ENCODE results near the gene SEMA4B.
"Not testable (repeated sequence)": the region's sequence is repeated elsewhere in the genome, so short reads cannot be mapped to it uniquely, and the experiment has no call there.

SEMA4B gene

GRCh38 chr15:90160781-90161727, 40.1 kb upstream of the SEMA4B start:
- H3K9me2 ChIP-seq (replicated peaks; ENCODE audit: low read depth, low read length) = no peaks in the 10 kb centered on the region
- H4K20me1 ChIP-seq (ENCODE audit: insufficient read depth, low read length, poor library complexity, severe bottlenecking) = no peaks in the 10 kb centered on the region
- no peaks in the 10 kb centered on the region for H3K9me3 ChIP-seq (ENCODE audit: insufficient read depth, low read depth, low read length)
- H3K79me2 ChIP-seq (ENCODE audit: insufficient read depth, low read length) = no peaks in the 10 kb centered on the region
- H3K4me1 ChIP-seq (ENCODE audit: insufficient read depth, low read length, poor library complexity, severe bottlenecking) = peaks cover 5% of the 10 kb centered on the region
- H2AFZ ChIP-seq (ENCODE audit: low read length) = no peak overlapping the region
- no peaks in the 10 kb centered on the region for H3K36me3 ChIP-seq (ENCODE audit: insufficient read depth, low read length)
- no peaks in the 10 kb centered on the region for H3K27me3 ChIP-seq (ENCODE audit: insufficient read depth, low read length, poor library complexity, severe bottlenecking)
- H3K4me3 ChIP-seq (ENCODE audit: low read length, poor library complexity, severe bottlenecking) = no peak overlapping the region
- no peak for TF ChIP-seq EZH2phosphoT487 (IDR thresholded peaks at IDR 0.05; ENCODE audit: borderline replicate concordance)
- TF ChIP-seq, protein P1, sequence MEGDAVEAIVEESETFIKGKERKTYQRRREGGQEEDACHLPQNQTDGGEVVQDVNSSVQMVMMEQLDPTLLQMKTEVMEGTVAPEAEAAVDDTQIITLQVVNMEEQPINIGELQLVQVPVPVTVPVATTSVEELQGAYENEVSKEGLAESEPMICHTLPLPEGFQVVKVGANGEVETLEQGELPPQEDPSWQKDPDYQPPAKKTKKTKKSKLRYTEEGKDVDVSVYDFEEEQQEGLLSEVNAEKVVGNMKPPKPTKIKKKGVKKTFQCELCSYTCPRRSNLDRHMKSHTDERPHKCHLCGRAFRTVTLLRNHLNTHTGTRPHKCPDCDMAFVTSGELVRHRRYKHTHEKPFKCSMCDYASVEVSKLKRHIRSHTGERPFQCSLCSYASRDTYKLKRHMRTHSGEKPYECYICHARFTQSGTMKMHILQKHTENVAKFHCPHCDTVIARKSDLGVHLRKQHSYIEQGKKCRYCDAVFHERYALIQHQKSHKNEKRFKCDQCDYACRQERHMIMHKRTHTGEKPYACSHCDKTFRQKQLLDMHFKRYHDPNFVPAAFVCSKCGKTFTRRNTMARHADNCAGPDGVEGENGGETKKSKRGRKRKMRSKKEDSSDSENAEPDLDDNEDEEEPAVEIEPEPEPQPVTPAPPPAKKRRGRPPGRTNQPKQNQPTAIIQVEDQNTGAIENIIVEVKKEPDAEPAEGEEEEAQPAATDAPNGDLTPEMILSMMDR (conservative IDR thresholded peaks at IDR 0.05; ENCODE audit: low read length) = no peak
- H3F3A ChIP-seq (ENCODE audit: low read depth) = no peaks in the 10 kb centered on the region
- H3K4me2 ChIP-seq (ENCODE audit: low read depth, low read length, poor library complexity, severe bottlenecking) = no peak overlapping the region
- H3K9ac ChIP-seq (ENCODE audit: low read depth, low read length, poor library complexity, severe bottlenecking) = no peak overlapping the region

DNA sequence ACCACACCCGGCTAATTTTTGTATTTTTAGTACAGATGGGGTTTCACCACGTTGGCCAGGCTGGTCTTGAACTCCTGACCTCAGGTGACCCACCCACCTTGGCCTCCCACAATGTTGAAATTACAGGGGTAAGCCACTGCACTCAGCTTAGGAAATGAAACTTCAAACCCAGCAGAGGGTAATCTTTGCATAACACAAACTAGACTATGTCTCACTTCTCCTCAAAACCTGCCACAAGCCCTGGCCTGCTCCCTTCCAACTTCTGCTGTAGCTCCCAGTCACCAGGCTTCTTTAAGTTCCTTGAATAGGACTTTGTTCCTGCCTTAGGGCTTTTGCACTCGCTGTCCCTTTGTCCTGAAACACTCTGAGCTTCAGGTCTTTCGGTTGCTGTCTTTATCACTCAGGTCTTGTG, 39.2 kb upstream of the SEMA4B start:
- Histone ChIP-seq H4K20me1 (ENCODE audit: insufficient read depth, low read length, poor library complexity, severe bottlenecking) (no peaks in the 10 kb centered on the region), H3F3A (ENCODE audit: low read depth) (no peaks in the 10 kb centered on the region), H3K27me3 (ENCODE audit: insufficient read depth, low read length, poor library complexity, severe bottlenecking) (no peaks in the 10 kb centered on the region), H3K36me3 (ENCODE audit: insufficient read depth, low read length) (no peaks in the 10 kb centered on the region), H2AFZ (ENCODE audit: low read length) (no peak overlapping the region), H3K9me2 (replicated peaks; ENCODE audit: low read depth, low read length) (no peaks in the 10 kb centered on the region), H3K4me1 (ENCODE audit: insufficient read depth, low read length, poor library complexity, severe bottlenecking) (peaks cover 5% of the 10 kb centered on the region), H3K4me3 (ENCODE audit: low read length, poor library complexity, severe bottlenecking) (no peak overlapping the region), H3K9ac (ENCODE audit: low read depth, low read length, poor library complexity, severe bottlenecking) (no peak overlapping the region), H3K4me2 (ENCODE audit: low read depth, low read length, poor library complexity, severe bottlenecking) (no peak overlapping the region), H3K79me2 (ENCODE audit: insufficient read depth, low read length) (no peaks in the 10 kb centered on the region), H3K9me3 (ENCODE audit: insufficient read depth, low read depth, low read length) (no peaks in the 10 kb centered on the region)
- TF ChIP-seq EZH2phosphoT487 (IDR thresholded peaks at IDR 0.05; ENCODE audit: borderline replicate concordance) = no peak
- TF ChIP-seq, protein P1 (conservative IDR thresholded peaks at IDR 0.05; ENCODE audit: low read length) = no peak

DNA sequence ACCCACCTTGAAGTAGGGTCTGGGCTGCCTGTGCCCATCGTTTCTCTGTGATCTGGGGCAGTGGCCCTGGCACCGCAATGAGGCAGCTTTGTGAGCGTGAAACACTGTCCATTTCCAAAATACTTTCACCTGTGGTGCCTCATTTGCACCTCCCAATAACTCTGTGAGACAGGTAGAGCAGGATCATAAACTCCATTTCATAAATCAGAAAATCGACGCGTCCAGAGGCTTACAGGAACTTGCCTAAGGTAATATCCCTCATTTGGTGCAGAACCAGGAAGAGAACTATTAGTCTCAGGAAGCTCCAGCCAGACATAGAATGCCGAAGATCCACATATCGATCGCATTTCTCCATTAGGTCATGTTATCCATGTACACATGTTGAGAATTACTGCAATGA, 38.2 kb upstream of the SEMA4B start:
- no peaks in the 10 kb centered on the region for H3F3A ChIP-seq (ENCODE audit: low read depth)
- TF ChIP-seq EZH2phosphoT487 (IDR thresholded peaks at IDR 0.05; ENCODE audit: borderline replicate concordance) = no peak
- TF ChIP-seq, protein P1 (conservative IDR thresholded peaks at IDR 0.05; ENCODE audit: low read length) = no peak
- H3K4me1 ChIP-seq (ENCODE audit: insufficient read depth, low read length, poor library complexity, severe bottlenecking) = peaks cover 4% of the 10 kb centered on the region
- no peak overlapping the region for H3K4me3 ChIP-seq (ENCODE audit: low read length, poor library complexity, severe bottlenecking)
- no peaks in the 10 kb centered on the region for H3K79me2 ChIP-seq (ENCODE audit: insufficient read depth, low read length)
- H3K9me3 ChIP-seq (ENCODE audit: insufficient read depth, low read depth, low read length) = no peaks in the 10 kb centered on the region
- no peaks in the 10 kb centered on the region for H3K36me3 ChIP-seq (ENCODE audit: insufficient read depth, low read length)
- no peak overlapping the region for H3K4me2 ChIP-seq (ENCODE audit: low read depth, low read length, poor library complexity, severe bottlenecking)
- H4K20me1 ChIP-seq (ENCODE audit: insufficient read depth, low read length, poor library complexity, severe bottlenecking) = no peaks in the 10 kb centered on the region
- no peaks in the 10 kb centered on the region for H3K9me2 ChIP-seq (replicated peaks; ENCODE audit: low read depth, low read length)
- no peaks in the 10 kb centered on the region for H3K27me3 ChIP-seq (ENCODE audit: insufficient read depth, low read length, poor library complexity, severe bottlenecking)
- no peak overlapping the region for H3K9ac ChIP-seq (ENCODE audit: low read depth, low read length, poor library complexity, severe bottlenecking)
- no peak overlapping the region for H2AFZ ChIP-seq (ENCODE audit: low read length)

DNA sequence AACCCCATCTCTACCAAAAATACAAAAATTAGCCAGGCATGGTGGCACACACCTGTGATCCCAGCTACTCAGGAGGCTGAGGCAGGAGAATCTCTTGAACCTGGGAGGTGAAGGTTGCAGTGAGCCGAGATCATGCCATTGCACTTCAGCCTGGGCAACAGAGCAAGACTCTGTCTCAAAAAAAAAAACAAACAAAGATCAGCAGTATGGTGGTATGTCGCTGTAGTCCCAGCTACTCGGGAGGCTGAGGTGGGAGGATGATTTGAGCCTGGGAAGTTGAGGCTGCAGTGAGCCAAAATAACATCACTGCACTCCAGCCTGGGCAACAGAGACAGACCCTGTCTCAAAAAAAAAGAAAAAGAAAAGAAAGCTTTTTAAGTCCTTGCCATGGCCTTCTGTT, 36.9 kb upstream of the SEMA4B start:
- not testable (repeated sequence) for H3K9me2 ChIP-seq (replicated peaks; ENCODE audit: low read depth, low read length); H3K36me3 ChIP-seq (ENCODE audit: insufficient read depth, low read length); H4K20me1 ChIP-seq (ENCODE audit: insufficient read depth, low read length, poor library complexity, severe bottlenecking); H3F3A ChIP-seq (ENCODE audit: low read depth); H3K4me1 ChIP-seq (ENCODE audit: insufficient read depth, low read length, poor library complexity, severe bottlenecking); H3K9ac ChIP-seq (ENCODE audit: low read depth, low read length, poor library complexity, severe bottlenecking); H3K4me2 ChIP-seq (ENCODE audit: low read depth, low read length, poor library complexity, severe bottlenecking); H3K9me3 ChIP-seq (ENCODE audit: insufficient read depth, low read depth, low read length); H3K79me2 ChIP-seq (ENCODE audit: insufficient read depth, low read length); H3K27me3 ChIP-seq (ENCODE audit: insufficient read depth, low read length, poor library complexity, severe bottlenecking); H3K4me3 ChIP-seq (ENCODE audit: low read length, poor library complexity, severe bottlenecking); H2AFZ ChIP-seq (ENCODE audit: low read length)

Data from Loucy (cell line).